DLD1 (cell line): Measurements from ENCODE around the gene GSE1.

ENCODE experiments used
- in situ Hi-C: cut with HindIII; loops from 2 replicates; pipeline ENCODE4 v1.10.0; 2017; ENCODE audit warnings: low sequenced_read_pairs

The GSE1 gene

GRCh38 chr16:85658504-85659326 lies 45.6 kb downstream of the GSE1 start:
- in situ Hi-C loops = no loop called here

- in situ Hi-C loops = no loop called here
Measured at GRCh38 chr16:85659336-85659735, 46.2 kb downstream of the GSE1 start.

- in situ Hi-C loops = no loop called here
Measured at GRCh38 chr16:85659805-85660511, 46.8 kb downstream of the GSE1 start.

GRCh38 chr16:85660843-85661739 lies 48.0 kb downstream of the GSE1 start:
- in situ Hi-C loops = no loop called here

GRCh38 chr16:85661740-85662481 lies 48.8 kb downstream of the GSE1 start:
- in situ Hi-C loops = no loop called here

- in situ Hi-C loops = no loop called here
Measured at GRCh38 chr16:85662482-85662812, 49.3 kb downstream of the GSE1 start.

GRCh38 chr16:85662976-85663830 lies 50.1 kb downstream of the GSE1 start:
- in situ Hi-C loops = no loop called here

- in situ Hi-C loops = no loop called here
Measured at GRCh38 chr16:85663891-85664321, 50.8 kb downstream of the GSE1 start.

- in situ Hi-C loops = no loop called here
Measured at GRCh38 chr16:85664580-85665372, 51.7 kb downstream of the GSE1 start.

GRCh38 chr16:85665373-85665740 lies 52.2 kb downstream of the GSE1 start:
- in situ Hi-C loops = no loop called here

GRCh38 chr16:85665929-85666328 lies 52.8 kb downstream of the GSE1 start:
- in situ Hi-C loops = no loop called here

GRCh38 chr16:85667261-85667660 lies 54.1 kb downstream of the GSE1 start:
- in situ Hi-C loops = no loop called here

GRCh38 chr16:85667841-85668413 lies 54.8 kb downstream of the GSE1 start:
- in situ Hi-C loops = no loop called here

GRCh38 chr16:85668676-85669424 lies 55.7 kb downstream of the GSE1 start:
- in situ Hi-C loops = no loop called here

- in situ Hi-C loops = no loop called here
Measured at GRCh38 chr16:85670840-85671239, 57.7 kb downstream of the GSE1 start.

GRCh38 chr16:85673529-85674417 lies 60.7 kb downstream of the GSE1 start:
- in situ Hi-C loops = no loop called here

GRCh38 chr16:85674418-85674755 lies 61.3 kb downstream of the GSE1 start:
- in situ Hi-C loops = no loop called here
